ENCODE measurements around the gene EPHA7. TPM values are rescaled to one million over a fixed set of nuclear protein-coding genes. Genes with fewer than 3 reads are reported as not detected.

EPHA7 gene
- polyA plus RNA-seq, 1 experiment: not detected

DNA sequence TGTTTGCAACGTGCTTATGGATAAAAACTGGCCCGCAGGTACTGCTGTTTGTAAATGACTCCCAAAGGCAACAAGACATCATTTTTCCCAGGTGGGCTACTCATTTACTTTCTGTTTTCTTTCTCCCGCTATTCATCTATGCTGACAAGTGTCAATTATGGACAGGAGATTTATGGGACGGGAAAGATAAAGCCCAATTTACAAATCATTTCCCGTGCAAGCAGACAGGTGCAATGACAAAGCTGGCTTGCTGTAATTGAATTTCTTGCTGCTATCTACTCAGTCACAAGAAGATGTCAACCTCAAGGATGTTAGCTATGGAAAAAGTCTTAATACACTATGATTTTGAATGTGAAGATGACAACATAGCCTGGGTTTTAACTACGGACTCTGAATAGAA is 125.5 kb downstream of the EPHA7 start:
- Histone ChIP-seq H3K36me3 (ENCODE audit: control insufficient read depth, insufficient read depth, low read length) (no peaks in the 10 kb centered on the region), H3K4me3 (ENCODE audit: low read depth, low read length) (no peak overlapping the region), H3K27me3 (ENCODE audit: control insufficient read depth, insufficient read depth, low read length) (no peaks in the 10 kb centered on the region)
- ChIA-PET POLR2A (no interaction called here), CTCF (no interaction called here)
- DNase-seq (ENCODE audit: low read depth): no peak
- TF ChIP-seq, protein P1, sequence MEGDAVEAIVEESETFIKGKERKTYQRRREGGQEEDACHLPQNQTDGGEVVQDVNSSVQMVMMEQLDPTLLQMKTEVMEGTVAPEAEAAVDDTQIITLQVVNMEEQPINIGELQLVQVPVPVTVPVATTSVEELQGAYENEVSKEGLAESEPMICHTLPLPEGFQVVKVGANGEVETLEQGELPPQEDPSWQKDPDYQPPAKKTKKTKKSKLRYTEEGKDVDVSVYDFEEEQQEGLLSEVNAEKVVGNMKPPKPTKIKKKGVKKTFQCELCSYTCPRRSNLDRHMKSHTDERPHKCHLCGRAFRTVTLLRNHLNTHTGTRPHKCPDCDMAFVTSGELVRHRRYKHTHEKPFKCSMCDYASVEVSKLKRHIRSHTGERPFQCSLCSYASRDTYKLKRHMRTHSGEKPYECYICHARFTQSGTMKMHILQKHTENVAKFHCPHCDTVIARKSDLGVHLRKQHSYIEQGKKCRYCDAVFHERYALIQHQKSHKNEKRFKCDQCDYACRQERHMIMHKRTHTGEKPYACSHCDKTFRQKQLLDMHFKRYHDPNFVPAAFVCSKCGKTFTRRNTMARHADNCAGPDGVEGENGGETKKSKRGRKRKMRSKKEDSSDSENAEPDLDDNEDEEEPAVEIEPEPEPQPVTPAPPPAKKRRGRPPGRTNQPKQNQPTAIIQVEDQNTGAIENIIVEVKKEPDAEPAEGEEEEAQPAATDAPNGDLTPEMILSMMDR (IDR thresholded peaks at IDR 0.05; ENCODE audit: insufficient read depth, low read depth, low read length): no peak

DNA sequence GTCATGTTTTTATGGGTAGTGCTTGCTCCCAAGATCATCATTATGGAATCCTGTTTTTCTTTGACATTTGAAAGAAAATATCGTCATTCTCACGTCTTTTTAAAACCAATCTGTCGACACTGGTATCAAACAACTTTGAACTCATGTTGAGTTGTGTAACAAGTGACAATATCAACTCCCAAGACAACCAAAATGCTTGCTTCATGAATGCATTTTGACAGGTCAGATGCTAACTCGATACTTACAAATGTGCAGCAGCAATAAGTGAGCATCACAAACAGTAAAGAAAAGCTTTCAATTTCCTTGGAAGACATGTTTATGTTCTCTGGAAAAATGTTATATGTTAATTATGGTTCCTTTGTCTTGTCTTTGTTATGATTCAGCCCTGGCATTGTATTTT is 125.9 kb downstream of the EPHA7 start:
- no peak overlapping the region for H3K4me3 ChIP-seq (ENCODE audit: low read depth, low read length)
- TF ChIP-seq, protein P1 (IDR thresholded peaks at IDR 0.05; ENCODE audit: insufficient read depth, low read depth, low read length): no peak
- DNase-seq (ENCODE audit: low read depth): no peak
- H3K27me3 ChIP-seq (ENCODE audit: control insufficient read depth, insufficient read depth, low read length): no peaks in the 10 kb centered on the region
- ChIA-PET POLR2A (no interaction called here), CTCF (no interaction called here)
- H3K36me3 ChIP-seq (ENCODE audit: control insufficient read depth, insufficient read depth, low read length): no peaks in the 10 kb centered on the region

DNA sequence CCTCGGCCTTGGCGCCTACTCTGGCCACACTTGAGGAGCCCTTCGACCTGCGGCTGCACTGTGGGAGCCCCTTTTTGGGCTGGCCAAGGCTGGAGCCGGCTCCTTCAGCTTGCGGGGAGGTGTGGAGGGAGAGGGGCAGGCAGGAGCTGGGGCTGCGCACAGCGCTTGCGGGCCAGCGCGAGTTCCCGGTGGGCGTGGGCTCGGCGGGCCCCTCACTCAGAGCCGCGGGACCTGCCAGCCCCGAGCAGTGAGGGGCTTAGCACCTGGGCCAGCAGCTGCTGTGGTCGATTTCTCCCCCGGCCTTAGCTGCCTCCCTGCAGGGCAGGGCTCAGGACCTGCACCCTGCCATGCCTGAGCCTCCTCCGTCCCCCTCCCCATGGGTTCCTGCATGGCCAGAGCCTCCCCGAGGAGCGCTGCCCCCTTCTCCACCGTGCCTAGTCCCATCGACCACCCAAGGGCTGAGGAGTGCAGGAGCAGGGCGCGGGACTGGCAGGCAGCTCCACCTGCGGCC is 136.8 kb downstream of the EPHA7 start:
- ChIA-PET POLR2A (no interaction called here), CTCF (no interaction called here)
- Histone ChIP-seq H3K27me3 (ENCODE audit: control insufficient read depth, insufficient read depth, low read length) (no peaks in the 10 kb centered on the region), H3K4me3 (ENCODE audit: low read depth, low read length) (no peak overlapping the region), H3K36me3 (ENCODE audit: control insufficient read depth, insufficient read depth, low read length) (no peaks in the 10 kb centered on the region)
- TF ChIP-seq, protein P1 (IDR thresholded peaks at IDR 0.05; ENCODE audit: insufficient read depth, low read depth, low read length): no peak
- DNase-seq (ENCODE audit: low read depth): no peak

DNA sequence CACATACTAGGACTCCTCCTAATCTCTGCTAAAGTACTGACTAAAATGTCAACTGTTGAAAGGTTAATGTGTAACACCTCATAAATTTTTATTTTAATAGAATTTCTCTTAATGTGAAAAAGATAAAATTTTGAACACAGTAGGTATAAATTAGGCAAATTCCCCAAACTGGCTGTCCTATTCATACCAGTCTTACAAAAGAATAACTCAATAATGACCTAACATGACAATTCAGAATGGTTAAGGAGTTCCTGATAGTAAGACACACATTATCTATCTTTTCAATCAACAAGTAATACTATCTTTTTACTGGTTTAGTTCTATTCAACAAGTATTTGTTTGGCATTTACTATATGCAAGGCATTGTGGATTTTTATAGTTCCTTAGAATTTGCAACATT is 141.1 kb downstream of the EPHA7 start:
- Histone ChIP-seq H3K36me3 (ENCODE audit: control insufficient read depth, insufficient read depth, low read length) (no peaks in the 10 kb centered on the region), H3K4me3 (ENCODE audit: low read depth, low read length) (no peak overlapping the region), H3K27me3 (ENCODE audit: control insufficient read depth, insufficient read depth, low read length) (no peaks in the 10 kb centered on the region)
- ChIA-PET POLR2A (no interaction called here), CTCF (no interaction called here)
- TF ChIP-seq, protein P1 (IDR thresholded peaks at IDR 0.05; ENCODE audit: insufficient read depth, low read depth, low read length): no peak
- no peak for DNase-seq (ENCODE audit: low read depth)

DNA sequence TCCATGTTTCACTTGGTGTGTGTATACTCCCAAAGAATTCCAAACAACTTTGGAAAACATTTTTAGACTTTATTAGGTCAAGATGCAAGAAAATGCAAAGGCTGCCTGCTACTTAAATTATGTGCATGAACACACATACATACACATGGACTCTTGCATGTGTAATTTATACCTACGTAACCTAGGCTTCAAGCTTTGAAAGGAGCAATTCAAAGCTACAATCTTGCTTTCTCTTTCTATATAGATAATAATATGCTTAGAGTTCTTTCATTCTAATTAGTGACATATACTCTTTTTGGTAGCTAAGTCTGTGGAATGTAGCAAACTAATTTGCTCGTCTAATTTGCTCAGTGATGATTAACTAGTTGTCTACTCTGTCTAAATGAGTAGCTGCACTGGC is 146.5 kb downstream of the EPHA7 start:
- ChIA-PET CTCF (no interaction called here), POLR2A (no interaction called here)
- H3K4me3 ChIP-seq (ENCODE audit: low read depth, low read length): no peak overlapping the region
- H3K27me3 ChIP-seq (ENCODE audit: control insufficient read depth, insufficient read depth, low read length): no peaks in the 10 kb centered on the region
- H3K36me3 ChIP-seq (ENCODE audit: control insufficient read depth, insufficient read depth, low read length): no peaks in the 10 kb centered on the region
- TF ChIP-seq, protein P1 (IDR thresholded peaks at IDR 0.05; ENCODE audit: insufficient read depth, low read depth, low read length): no peak
- DNase-seq (ENCODE audit: low read depth): no peak

Data from BJ (cell line).